ENCODE measurements around the gene YIPF5. TPM values are rescaled to one million over a fixed set of nuclear protein-coding genes. Genes with fewer than 3 reads are reported as not detected.

Gene YIPF5
- 10 to 100 TPM; 29.6 to 47.9 (median 39.8) TPM for total RNA-seq

DNA sequence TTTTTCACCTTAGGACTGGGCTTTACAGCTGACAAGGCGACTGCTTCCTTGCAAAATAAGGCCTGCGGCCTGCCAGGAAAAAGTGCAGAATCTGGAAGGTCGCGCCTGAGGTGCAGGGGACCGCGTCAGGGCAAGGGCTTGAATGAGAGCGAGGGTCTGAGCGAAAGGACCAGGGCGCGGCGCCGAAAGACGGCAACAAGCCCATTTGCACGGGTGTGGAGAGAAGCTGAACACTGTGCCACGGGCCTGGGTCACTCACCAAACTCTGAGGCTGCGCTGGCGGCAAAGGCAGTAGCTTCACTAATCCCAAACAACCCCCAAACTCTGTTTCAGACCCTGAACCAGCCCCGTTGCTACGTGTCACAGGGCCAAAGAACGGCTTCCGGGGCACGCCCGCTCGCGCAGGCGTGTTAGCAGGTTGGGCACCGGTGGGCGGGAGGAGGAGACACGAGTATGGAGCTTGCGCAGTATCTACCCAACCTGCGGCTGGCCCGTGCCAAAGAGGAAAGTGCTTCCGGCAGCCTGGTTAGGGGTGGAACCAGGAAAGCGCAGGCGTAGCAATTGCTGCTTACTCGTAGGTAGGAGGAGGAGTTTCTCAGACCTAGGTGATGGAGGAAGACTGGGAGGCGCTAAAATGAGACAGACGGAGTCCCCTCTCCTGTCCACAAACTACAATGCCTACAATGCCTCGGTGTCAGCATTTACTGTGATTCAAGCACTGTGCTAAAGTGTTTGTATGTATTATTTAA is at the start of gene YIPF5, which contains the start of gene KCTD16:
TSS of gene YIPF5 (minus strand) at position 384 of the 749 bp plus-strand sequence. CDS start 704 bp downstream, outside the sequence.
TSS of gene KCTD16 (plus strand) at position 598 of the 749 bp plus-strand sequence.
- TF ChIP-seq, protein P1, sequence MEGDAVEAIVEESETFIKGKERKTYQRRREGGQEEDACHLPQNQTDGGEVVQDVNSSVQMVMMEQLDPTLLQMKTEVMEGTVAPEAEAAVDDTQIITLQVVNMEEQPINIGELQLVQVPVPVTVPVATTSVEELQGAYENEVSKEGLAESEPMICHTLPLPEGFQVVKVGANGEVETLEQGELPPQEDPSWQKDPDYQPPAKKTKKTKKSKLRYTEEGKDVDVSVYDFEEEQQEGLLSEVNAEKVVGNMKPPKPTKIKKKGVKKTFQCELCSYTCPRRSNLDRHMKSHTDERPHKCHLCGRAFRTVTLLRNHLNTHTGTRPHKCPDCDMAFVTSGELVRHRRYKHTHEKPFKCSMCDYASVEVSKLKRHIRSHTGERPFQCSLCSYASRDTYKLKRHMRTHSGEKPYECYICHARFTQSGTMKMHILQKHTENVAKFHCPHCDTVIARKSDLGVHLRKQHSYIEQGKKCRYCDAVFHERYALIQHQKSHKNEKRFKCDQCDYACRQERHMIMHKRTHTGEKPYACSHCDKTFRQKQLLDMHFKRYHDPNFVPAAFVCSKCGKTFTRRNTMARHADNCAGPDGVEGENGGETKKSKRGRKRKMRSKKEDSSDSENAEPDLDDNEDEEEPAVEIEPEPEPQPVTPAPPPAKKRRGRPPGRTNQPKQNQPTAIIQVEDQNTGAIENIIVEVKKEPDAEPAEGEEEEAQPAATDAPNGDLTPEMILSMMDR (IDR thresholded peaks at IDR 0.05; ENCODE audit: low read depth) = no peak

- TF ChIP-seq, protein P1 (IDR thresholded peaks at IDR 0.05; ENCODE audit: low read depth) = no peak
Observed at GRCh38 chr5:144219869-144220268, 49.4 kb upstream of the YIPF5 start.

GRCh38 chr5:144210655-144211054 is 40.2 kb upstream of the YIPF5 start:
- TF ChIP-seq, protein P1 (IDR thresholded peaks at IDR 0.05; ENCODE audit: low read depth) = no peak

- TF ChIP-seq, protein P1 (IDR thresholded peaks at IDR 0.05; ENCODE audit: low read depth) = no peak
Observed at GRCh38 chr5:144209361-144209760, 38.9 kb upstream of the YIPF5 start.

DNA sequence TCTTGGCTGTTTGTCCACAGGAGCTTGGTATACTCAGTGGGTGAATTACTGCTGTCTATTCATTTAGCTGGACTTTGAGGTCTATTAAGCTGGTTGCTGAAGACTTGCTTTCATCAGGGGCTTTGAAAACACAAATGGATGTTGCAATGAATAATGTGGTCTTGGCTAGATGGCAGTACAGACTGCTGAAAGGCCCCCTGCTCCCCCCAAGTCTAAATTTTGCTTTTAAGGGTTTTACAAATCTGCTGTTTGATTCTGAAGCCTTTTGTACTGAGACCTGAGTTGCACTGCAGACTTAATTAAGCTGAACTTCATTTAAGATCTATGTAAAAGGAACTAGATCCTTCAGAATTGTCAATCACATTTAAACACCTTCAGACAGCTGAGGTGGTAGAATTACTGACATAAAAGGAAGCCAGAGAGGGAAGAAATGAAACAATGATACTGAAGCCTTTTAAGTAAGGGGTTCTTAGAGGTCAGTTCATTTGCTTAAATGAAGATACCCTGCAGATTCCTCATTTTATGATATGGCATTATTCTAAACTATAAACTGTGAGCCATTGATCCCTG is 37.5 kb upstream of the YIPF5 start:
- TF ChIP-seq, protein P1 (IDR thresholded peaks at IDR 0.05; ENCODE audit: low read depth) = no peak

DNA sequence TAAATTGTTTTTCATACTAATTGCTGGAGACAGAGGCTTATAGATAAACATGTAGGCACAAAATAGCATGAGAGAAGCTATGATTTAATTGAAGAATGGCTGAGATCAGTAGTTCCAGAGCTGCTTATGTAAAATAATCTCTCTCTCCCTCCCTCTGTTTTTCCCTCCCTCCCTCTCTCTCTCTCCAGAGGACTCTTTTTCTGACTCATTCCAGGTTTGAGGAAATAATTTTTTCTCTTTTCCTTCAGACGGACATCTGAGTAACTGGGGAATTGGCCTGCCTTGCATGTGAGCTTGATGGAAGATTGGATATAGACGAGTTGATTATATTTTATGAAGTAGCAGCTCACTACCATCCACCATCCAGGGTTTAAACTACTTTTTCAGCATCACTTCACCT is 35.7 kb upstream of the YIPF5 start:
- TF ChIP-seq, protein P1 (IDR thresholded peaks at IDR 0.05; ENCODE audit: low read depth) = no peak

DNA sequence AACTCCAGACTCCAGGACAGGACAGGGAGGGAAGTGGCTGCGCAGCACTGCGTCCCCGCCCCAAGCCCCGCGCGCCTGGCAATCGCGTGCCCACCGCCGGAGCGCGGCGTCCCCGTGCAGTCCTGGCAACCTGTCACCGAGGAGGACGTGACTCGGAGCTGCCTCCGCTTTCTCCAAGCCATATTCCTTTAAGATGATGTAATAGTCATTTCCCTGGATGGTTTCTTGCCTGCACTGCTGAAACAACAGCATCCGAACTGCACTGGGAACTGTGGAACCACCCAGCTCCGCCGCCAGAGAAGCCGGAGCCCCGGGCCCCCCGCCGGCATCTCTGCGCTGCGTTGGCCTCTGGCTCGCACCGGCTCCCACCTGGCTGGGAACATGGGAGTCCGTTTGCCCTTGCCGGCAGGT is 34.7 kb upstream of the YIPF5 start:
- TF ChIP-seq, protein P1 (IDR thresholded peaks at IDR 0.05; ENCODE audit: low read depth) = no peak

Data from subcutaneous adipose tissue (tissue), 4 donors.